Measurements from ENCODE around the gene HNRNPCL1.
"Not testable (repeated sequence)": the region's sequence is repeated elsewhere in the genome, so short reads cannot be mapped to it uniquely, and the experiment has no call there.

Gene HNRNPCL1

DNA sequence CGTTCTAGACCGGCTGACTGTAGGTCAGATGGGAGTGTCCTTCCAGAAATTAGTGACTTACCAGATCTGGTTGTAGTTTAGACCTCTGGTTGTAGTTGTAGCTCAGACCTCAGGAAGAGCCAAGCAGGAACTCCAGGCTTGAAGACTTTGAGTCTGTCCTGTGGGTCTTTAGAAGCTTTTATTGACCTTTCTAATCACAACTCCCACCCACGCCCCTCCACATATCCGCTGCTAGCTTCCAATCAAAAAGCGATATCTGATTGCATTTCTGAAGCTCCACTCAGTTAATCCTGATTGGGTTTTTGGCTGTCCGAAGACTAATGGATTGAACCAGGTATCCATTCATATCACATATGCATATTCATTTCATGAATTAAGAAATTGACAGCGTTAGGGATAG, at the start of gene HNRNPCL1:
Gene HNRNPCL1 (minus strand): TSS at position 101 of the 400 bp plus-strand sequence. CDS start 431 bp downstream, outside the sequence.
- DNase-seq = not testable (repeated sequence)

DNA sequence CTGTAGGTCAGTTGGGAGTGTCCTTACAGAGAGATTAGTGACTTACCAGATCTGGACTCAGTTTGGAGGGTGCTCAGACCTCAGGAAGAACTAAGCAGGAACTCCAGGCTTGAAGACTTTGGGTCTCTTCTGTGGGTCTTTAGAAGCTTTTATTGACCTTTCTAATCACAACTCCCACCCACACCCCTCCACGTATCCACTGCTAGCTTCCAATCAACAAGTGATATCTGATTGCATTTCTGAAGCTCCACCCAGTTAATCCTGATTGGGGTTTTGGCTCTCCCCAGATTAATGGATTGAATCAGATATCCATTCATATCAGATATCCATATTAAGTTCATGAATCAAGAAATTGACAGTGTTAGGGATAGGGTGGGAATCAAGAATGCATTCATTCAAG, 49.6 kb upstream of the HNRNPCL1 start, which contains the start of gene PRAMEF10:
Gene PRAMEF10 (minus strand): TSS at position 101 of the 400 bp plus-strand sequence. CDS start 2,423 bp downstream, outside the sequence.
- not testable (repeated sequence) for DNase-seq

DNA sequence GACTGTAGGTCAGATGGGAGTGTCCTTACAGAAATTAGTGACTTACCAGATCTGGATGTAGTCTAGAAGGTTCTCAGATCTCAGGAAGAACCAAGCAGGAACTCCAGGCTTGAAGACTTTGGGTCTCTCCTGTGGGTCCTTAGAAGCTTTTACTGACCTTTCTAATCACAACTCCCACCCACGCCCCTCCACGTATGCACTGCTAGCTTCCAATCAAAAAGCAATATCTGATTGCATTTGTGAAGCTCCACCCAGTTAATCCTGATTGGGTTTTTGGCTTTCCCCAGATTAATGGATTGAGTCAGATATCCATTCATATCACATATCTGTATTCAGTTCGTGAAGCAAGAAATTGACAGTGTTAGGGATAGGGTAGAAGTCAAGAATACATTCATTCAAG, 37.6 kb upstream of the HNRNPCL1 start, which contains the start of gene PRAMEF4:
Gene PRAMEF4 (minus strand): TSS at position 101 of the 400 bp plus-strand sequence. CDS start 2,807 bp downstream, outside the sequence.
- not testable (repeated sequence) for DNase-seq

DNA sequence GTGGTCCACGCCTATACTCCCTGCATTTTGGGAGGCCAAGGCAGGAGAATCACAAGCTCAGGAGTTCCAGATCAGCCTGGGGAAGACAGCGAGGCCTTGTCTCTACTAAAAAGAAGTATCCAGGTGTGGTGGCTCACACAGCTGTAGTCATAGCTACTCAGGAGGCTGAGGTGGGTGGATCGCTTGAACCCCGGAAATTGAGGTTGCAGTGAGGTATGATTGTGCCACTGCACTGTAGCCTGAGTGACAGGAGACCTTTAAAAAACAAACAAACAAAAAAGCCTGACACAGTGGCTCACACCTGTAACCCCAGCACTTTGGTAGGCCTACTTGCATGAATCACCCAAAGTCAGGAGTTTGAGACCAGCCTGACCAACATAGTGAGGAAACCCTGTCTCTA, 29.9 kb upstream of the HNRNPCL1 start:
- DNase-seq = not testable (repeated sequence)

DNA sequence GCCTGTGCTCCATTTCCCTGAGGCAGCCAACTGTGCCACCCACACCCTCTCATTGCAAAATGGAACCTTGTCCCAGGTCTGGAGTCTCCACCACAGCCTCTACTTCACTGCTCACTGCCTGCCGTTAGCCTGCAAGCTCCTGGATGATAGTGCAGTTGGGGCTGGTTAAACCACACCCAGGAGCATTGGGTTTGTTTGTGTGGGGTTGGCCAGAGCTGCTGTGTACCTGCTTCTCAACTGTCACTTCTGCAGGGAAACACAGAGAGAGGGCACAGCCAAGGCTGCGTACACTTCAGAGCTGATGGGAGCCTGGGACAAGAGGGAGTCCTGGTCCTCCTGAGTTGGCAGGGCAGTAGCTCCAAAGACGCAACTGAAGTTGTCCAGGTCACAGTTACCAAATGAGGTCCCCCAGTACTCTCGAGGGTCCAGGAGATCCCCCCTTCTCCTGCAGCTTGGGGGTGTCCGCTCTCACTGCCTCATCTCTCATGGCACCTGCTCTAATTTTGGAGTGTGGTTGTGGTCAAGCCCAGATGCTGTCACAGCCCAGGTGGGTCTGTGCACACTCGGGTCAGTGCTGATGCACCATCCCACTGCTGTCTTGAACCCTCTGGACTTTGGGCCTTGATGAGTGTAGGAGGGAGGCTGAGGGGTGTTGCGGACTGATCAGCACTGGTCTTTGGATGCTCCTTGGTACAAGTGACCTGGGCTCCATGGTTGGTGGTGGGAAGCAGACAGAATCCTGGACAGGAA, 14.8 kb upstream of the HNRNPCL1 start:
- not testable (repeated sequence) for DNase-seq

DNA sequence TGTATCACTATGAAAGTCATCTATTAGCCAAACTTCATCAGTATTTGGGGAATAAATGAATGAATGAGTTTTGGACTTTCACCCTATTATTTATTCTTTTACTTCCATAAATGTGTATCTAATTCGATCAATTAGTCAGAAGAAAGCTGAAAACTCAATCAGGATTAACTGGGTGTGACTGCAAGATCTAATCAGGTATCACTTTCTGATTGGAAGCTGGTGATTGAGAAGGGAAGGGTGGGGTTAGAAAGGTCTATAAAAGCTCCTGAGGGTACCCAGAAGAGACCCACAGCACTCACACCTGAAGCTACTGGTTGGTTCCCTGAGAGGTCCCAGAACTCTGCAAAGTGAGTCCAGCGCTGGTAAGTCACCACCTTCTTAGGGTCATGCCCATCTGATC, 8.3 kb upstream of the HNRNPCL1 start, which contains the start of gene PRAMEF2:
Gene PRAMEF2 (plus strand): TSS at position 301 of the 400 bp plus-strand sequence. CDS start 1,924 bp downstream, outside the sequence.
- DNase-seq = not testable (repeated sequence)

DNA sequence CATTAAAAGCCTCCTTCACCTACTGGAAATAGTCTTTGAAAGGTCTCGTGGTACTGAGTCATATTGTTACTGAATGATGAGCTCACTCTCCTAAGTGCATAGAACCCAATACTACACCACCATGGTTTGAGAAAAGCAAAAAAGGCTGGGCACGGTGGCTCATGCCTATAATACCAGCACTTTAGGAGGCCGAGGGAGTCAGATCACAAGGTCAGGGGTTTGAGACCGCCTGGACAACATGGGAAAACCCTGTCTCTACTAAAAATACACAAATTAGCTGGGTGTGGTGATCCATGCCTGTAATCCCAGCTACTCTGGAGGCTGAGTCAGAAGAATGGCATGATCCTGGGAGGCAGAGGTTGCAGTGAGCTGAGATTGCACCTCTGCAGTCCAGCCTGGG, 3.3 kb upstream of the HNRNPCL1 start:
- DNase-seq = no peak

DNA sequence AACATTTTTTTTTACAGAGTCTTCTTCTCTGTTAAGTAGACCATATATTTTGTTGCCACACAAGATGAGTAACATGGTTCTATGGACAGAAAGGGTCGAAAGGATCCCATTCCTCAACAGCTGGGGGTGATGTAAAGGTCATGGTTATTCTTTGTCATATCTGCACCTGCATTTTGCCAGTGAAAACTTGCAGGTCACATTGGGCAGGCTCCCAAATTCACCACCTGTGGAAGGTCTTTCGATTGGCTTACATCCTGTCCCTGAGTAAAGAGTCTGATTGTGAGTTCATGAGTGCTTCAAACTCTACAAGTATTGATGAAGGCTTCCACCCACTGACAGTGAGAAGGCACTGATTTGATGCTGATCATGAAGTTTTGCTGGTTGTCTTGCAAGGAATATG, 15.3 kb downstream of the HNRNPCL1 start:
- DNase-seq = not testable (repeated sequence)

DNA sequence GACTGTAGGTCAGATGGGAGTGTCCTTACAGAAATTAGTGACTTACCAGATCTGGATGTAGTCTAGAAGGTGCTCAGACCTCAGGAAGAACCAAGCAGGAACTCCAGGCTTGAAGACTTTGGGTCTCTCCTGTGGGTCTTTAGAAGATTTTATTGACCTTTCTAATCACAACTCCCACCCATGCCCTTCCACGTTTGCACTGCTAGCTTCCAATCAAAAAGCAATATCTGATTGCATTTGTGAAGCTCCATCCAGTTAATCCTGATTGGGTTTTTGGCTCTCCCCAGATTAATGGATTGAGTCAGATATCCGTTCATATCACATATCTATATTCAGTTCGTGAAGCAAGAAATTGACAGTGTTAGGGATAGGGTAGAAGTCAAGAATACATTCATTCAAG, 17.2 kb downstream of the HNRNPCL1 start, which contains the start of gene PRAMEF11:
Gene PRAMEF11 (minus strand): TSS at position 101 of the 400 bp plus-strand sequence. CDS start 2,621 bp downstream, outside the sequence.
- not testable (repeated sequence) for DNase-seq

DNA sequence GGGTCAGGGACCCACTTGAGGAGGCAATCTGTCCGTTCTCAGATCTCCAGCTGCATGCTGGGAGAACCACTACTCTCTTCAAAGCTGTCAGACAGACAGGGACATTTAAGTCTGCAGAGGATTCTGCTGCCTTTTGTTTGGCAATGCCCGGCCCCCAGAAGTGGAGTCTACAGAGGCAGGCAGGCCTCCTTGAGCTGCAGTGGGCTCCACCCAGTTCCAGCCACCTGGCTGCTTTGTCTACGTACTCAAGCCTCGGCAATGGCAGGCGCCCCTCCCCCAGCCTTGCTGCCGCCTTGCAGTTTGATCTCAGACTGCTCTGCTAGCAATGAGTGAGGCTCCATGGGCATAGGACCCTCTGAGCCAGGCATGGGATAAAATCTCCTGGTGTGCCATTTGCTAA, 29.5 kb downstream of the HNRNPCL1 start:
- DNase-seq = not testable (repeated sequence)

DNA sequence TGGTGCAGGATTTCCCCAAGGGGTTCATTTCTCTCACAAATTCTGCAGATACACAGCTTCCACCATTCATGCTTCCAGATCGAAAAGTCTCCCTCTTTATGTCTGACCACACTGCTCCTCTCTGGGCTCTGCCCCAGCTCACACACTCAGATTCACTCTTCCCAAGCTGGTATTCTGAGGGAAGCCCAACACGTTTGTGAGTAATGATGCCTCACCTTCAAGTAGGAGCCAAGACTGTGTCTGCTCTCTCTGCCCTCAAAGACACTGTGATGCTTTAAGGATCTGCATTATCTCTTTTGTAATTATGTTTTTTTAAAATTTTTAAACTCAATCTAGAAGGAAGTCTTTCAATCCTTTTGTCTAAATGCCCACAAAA, 37.1 kb downstream of the HNRNPCL1 start:
- DNase-seq = no peak

DNA sequence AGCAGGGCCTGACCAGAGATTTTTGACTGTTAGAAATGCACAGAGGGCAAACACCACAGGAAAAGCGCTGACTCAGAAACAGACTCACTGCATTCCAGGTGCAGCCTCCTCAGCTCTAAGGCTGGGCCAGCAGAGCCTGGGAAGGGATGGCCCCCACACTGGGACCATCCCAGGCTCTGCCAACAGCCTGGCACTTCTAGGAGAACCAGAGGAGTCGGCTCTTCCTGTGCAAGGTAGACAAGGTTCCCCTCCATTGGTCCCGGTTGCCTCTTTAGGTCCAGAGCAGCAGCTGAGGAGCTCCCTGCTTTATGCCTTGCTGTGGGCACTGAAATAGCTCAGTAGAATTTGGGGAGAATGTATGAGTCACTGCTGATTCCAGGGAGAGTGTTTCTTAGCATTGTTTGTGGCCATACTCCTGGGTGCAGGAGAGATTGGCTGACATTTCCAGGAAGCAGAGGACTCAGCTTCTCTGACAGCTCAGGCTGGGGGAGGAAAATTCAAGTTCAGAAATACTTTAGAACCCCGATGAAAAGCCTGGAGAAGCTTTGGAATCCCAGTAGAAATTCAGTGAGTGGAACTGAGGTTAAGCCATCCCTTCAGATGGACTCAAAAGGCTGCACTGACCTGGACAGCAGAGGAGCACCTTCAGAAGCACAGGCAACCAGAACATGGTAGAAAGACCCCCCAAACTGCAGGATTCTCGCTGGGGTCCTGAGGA, 37.7 kb downstream of the HNRNPCL1 start:
- no peak for DNase-seq

DNA sequence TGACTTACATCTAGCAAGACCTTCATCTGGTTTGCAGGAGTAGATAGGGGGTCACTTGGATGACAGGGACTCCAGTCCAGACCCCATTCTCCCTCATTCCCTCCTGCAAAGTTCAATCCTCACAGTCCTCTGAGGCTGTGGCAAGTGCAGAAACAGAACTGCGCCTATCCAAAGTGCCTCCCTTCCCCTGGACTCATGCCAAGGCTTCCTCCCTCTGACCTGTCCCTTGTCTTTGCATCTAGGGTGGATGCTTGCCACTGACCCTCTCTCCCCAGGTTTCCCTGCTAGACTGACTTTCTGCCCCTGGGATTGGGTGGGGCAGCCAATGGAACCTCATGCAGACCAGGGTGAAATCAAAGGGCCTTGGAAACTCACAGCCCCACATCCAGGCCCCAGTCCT, 38.6 kb downstream of the HNRNPCL1 start:
- DNase-seq = no peak

DNA sequence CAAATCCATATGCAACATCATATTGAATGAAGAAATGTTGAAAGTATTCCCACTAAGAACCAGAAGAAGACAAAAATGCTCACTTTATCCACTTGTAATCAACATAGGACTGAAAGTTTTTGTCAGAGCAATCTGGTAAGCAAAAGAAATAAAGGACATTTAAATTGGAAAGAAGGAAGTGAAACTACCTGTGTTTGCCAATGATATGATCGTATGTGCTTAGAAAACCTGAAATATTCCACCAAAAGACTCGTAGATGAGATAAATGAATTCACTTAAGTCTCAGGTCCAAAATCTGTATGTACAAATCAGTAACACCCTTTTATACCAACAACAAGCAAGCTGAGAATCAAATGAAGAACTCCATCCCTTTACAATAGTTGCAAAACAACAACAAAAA, 48.8 kb downstream of the HNRNPCL1 start:
- no peak for DNase-seq

DNA sequence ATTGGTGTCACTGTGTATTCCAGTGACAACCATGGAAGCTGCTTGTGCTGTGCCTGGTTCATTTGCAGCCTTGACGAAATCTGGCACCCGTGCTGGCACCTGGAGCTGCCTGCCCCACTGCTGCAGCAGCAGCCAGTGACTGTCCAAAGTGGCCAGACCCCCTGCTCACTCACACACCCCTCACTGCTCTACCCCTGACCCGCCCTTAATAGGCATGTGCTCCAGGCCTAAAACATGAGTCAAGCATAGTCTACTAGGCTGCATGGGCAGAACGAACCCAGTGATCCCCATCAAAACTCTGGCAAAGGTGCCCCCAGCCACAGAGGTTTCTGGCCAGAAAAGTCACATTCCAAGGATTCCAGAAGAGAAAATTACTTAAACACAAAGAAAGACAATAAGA, 49.6 kb downstream of the HNRNPCL1 start:
- no peak for DNase-seq

Measured in CD4-positive, alpha-beta T cell treated with Interleukin-17A for 4 hours (primary cell).